B cell (primary cell): ENCODE data around the gene TP53BP1. TPM values are rescaled to one million over a fixed set of nuclear protein-coding genes. Genes with fewer than 3 reads are reported as not detected.

Experiments used
- ATAC-seq: fragments of 200-7000 bp; cut with Tn5 transposase; one replicate; pipeline ENCODE4 v1.10.0; 2021; ENCODE audit warnings: low read depth, mild to moderate bottlenecking, moderate number of reproducible peaks, moderate library complexity
- CTCF ChIA-PET: fragments of 350-600 bp; sonication (Branson Sonifier 250); formaldehyde crosslinking; loops from one replicate; lab custom pipeline; 2021; ENCODE audit warnings: antibody characterized with exemption, inconsistent platforms; lab: Charles Lee
- POLR2A ChIA-PET: fragments of 350-600 bp; sonication (Branson Sonifier 250); formaldehyde crosslinking; loops from one replicate; lab custom pipeline; 2021; ENCODE audit warnings: antibody characterized with exemption; lab: Charles Lee
- DNase-seq: peaks from one replicate; pipeline ENCODE4 v3.0.0; 2013
- H2AFZ ChIP-seq: 2 replicates; pipeline ENCODE4 v1.6.1; 2012; ENCODE audit warnings: mild to moderate bottlenecking, low read depth, low read length; ENCODE audit not compliant: insufficient read depth, poor library complexity, severe bottlenecking
- H3K27ac ChIP-seq, 2 donors: 1 replicate in 1 of 2; 2 replicates in 1 of 2; pipeline ENCODE4 v1.5.1; 2012 to 2013; ENCODE audit warnings: low read length in 2 of 2, mild to moderate bottlenecking in 2 of 2, moderate library complexity in 1 of 2
- H3K27me3 ChIP-seq, 4 experiments: fragments of 200-600 bp in 1 of 4; sonication (generic) in 1 of 4; replicated peaks in 1 of 4; 1 replicate in 2 of 4; 2 replicates in 2 of 4; pipeline versions ENCODE4 v1.6.1 to v1.7.0; 2013 to 2016; ENCODE audit warnings: low read length in 3 of 4, mild to moderate bottlenecking in 2 of 4, mixed read lengths in 1 of 4, moderate library complexity in 1 of 4; ENCODE audit not compliant: insufficient read depth in 4 of 4, control insufficient read depth in 3 of 4; ENCODE audit errors: control extremely low read depth in 1 of 4
- H3K36me3 ChIP-seq, 2 experiments: replicated peaks in 1 of 2; 1 replicate in 1 of 2; 2 replicates in 1 of 2; pipeline versions ENCODE4 v1.6.1 to v1.7.1; 2013; ENCODE audit warnings: low read length in 1 of 2; ENCODE audit not compliant: insufficient read depth in 2 of 2, control insufficient read depth in 1 of 2; ENCODE audit errors: control extremely low read depth in 1 of 2, extremely low read depth in 1 of 2
- H3K4me1 ChIP-seq, 2 donors: fragments of 200-600 bp in 1 of 2; sonication (generic) in 1 of 2; 1 replicate in 1 of 2; 2 replicates in 1 of 2; pipeline versions ENCODE4 v1.5.1 to v1.6.1; 2013 to 2017; ENCODE audit warnings: low read length in 2 of 2; ENCODE audit not compliant: control insufficient read depth in 2 of 2, insufficient read depth in 2 of 2
- H3K4me2 ChIP-seq: replicated peaks from 2 replicates; pipeline ENCODE3; 2012; ENCODE audit warnings: mild to moderate bottlenecking, low read depth, low read length; ENCODE audit not compliant: poor library complexity, severe bottlenecking
- H3K4me3 ChIP-seq, 5 experiments: fragments of 200-600 bp in 1 of 5; sonication (generic) in 1 of 5; 1 replicate in 3 of 5; 2 replicates in 2 of 5; pipeline versions ENCODE4 v1.5.1 to v1.7.0; 2011 to 2016; ENCODE audit warnings: low read length in 4 of 5, mild to moderate bottlenecking in 4 of 5, low read depth in 2 of 5, control low read depth in 1 of 5, moderate library complexity in 1 of 5; ENCODE audit not compliant: insufficient read depth in 1 of 5; ENCODE audit errors: control extremely low read depth in 1 of 5, extremely low read depth in 1 of 5
- H3K79me2 ChIP-seq: fragments of 200-600 bp; sonication (generic); one replicate; pipeline ENCODE4 v1.6.0; 2016; ENCODE audit warnings: low read length; ENCODE audit not compliant: control insufficient read depth, insufficient read depth
- H3K9ac ChIP-seq: fragments of 200-600 bp; sonication (generic); 2 replicates; pipeline ENCODE4 v1.6.1; 2017; ENCODE audit warnings: mild to moderate bottlenecking, low read length, moderate library complexity
- H3K9me3 ChIP-seq, 3 donors: one replicate each; pipeline versions ENCODE4 v1.6.1 to v1.7.1; 2013; ENCODE audit warnings: low read length in 2 of 3; ENCODE audit not compliant: control insufficient read depth in 2 of 3, insufficient read depth in 1 of 3; ENCODE audit errors: control extremely low read depth in 1 of 3
- H4K20me1 ChIP-seq: 2 replicates; pipeline ENCODE4 v1.6.0; 2012; ENCODE audit warnings: mild to moderate bottlenecking, low read length; ENCODE audit not compliant: insufficient read depth, control insufficient read depth, poor library complexity, severe bottlenecking
- H3K27ac Mint-ChIP-seq: one replicate; pipeline ENCODE4 v1.8.0; 2021; ENCODE audit warnings: mixed read lengths
- H3K27me3 Mint-ChIP-seq: one replicate; pipeline ENCODE4 v1.8.0; 2021; ENCODE audit warnings: mixed read lengths
- H3K4me1 Mint-ChIP-seq: one replicate; pipeline ENCODE4 v1.8.0; 2021; ENCODE audit warnings: mixed read lengths
- H3K4me3 Mint-ChIP-seq: one replicate; pipeline ENCODE4 v1.8.0; 2021; ENCODE audit warnings: mixed read lengths
- H3K9me3 Mint-ChIP-seq: one replicate; pipeline ENCODE4 v1.8.0; 2022; ENCODE audit warnings: mixed read lengths; ENCODE audit not compliant: insufficient read depth
- EZH2 ChIP-seq: IDR thresholded peaks from 2 replicates; pipeline ENCODE4 v1.6.1; 2012; ENCODE audit warnings: borderline replicate concordance, low read depth, mild to moderate bottlenecking, moderate library complexity, low read length; ENCODE audit not compliant: insufficient read depth, poor library complexity, severe bottlenecking
- WGBS: methylation state at CpG from one replicate; pipeline ENCODE4 v1.1.5; 2013; ENCODE audit warnings: missing lambda C conversion rate; ENCODE audit not compliant: insufficient coverage; 5-methylcytosine and 5-hydroxymethylcytosine counted together
- intact Hi-C: fragments of 100-400 bp; cut with micrococcal nuclease; formaldehyde crosslinking; loops from one replicate; pipeline ENCODE4 v1.10.0; 2022
- polyA plus RNA-seq: library from polyadenylated mRNA; depleted of rRNA; stranded (reverse); fragments of >200 nt; gene quantifications from 2 replicates; pipeline ENCODE4 v1.2.3, GENCODE V29; 2012
- total RNA-seq, 2 donors: library from RNA; stranded (reverse); fragments of 120-200 nt in 1 of 2; gene quantifications; 1 replicate in 1 of 2; 2 replicates in 1 of 2; pipeline versions ENCODE4 v1.2.3 to v1.2.4, GENCODE V29; 2013 to 2022
- TF ChIP-seq, protein P1 (sequence below): fragments of 200-600 bp; IDR thresholded peaks from one replicate; pipeline ENCODE4 v1.8.0; 2022; ENCODE audit warnings: antibody characterized with exemption, mild to moderate bottlenecking

TP53BP1 gene
- total and polyA plus RNA-seq, 2 donors (not counting 1 experiment from before 2014, with no cell fraction given), result 13.1 to 70.5 TPM

DNA sequence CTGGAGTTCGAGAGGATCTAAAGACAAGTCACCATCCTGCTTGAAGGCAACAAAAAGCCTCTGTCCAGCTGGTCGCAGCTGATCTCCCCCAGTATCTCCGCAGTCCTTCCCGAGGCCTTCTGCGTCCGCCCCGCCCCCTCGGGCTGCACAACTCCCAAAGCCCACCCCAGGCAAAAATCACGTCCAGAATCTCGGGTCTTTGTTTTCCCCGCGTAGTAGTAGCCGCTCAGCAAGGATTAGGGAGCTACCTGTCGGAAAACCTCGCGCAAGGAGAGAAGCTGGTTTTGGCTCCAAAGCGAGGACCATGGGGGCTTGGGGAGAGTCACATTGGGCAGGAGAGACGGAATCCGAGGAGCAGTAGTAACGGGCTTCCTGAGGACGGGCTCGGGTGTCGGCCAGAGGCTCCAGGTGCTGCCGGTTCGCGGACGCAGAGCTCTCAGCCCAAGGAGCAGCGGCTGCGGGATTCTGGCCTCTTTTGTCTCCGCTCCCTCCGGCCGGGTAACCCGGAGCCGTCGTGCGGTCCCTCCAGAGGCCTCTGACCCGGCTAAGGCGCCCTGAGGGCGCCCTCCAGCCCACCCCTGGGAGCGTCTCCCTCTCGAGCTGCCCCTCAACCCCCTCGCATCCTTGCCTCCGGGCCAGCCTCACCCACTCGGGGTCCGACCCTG, 122.5 kb downstream of the TP53BP1 start:
- H3K9ac ChIP-seq, result peak overlapping the region; percentile 84
- H3K4me3 ChIP-seq, result peak overlapping the region; percentile 59 to 94 (median 83)
- no peak for TF ChIP-seq EZH2
- DNase-seq (no peak), ATAC-seq (no peak)
- CTCF ChIA-PET, result interaction anchor here (1.1 to 2.4 kb wide), 5 partner anchors 8 to 145 kb away, joined by 3 to 11 read pairs (median 4); no protein-coding TSS in a partner anchor
- H3K36me3 ChIP-seq, result peaks cover 0 to 7% of the 10 kb centered on the region in 2 experiments
- Mint-ChIP-seq H3K4me1 (peaks cover 58% of the 10 kb centered on the region), H3K9me3 (no peaks in the 10 kb centered on the region), H3K27ac (peak overlapping the region; percentile 92), H3K4me3 (peak overlapping the region; percentile 94), H3K27me3 (no peaks in the 10 kb centered on the region)
- intact Hi-C loops, result loop anchor here (2.0 to 5.0 kb wide), 3 partner anchors 40 to 142 kb away; partner anchors contain the start of genes LCMT2 and TP53BP1
- H3K27me3 ChIP-seq, result no peaks in the 10 kb centered on the region
- H4K20me1 ChIP-seq, result no peaks in the 10 kb centered on the region
- H3K9me3 ChIP-seq, result peaks cover 0 to 3% (median 0%) of the 10 kb centered on the region in 3 donors
- POLR2A ChIA-PET, result no interaction called here
- H3K27ac ChIP-seq, result peak overlapping the region; percentile 43 to 79
- H3K79me2 ChIP-seq, result peaks cover 62% of the 10 kb centered on the region
- peak overlapping the region; percentile 89 for H3K4me2 ChIP-seq
- H3K4me1 ChIP-seq, result peaks cover 29 to 31% of the 10 kb centered on the region in 2 donors
- H2AFZ ChIP-seq, result peak overlapping the region; percentile 92
- WGBS, result 1% methylated on average over 43 of the region's 45 CpGs

DNA sequence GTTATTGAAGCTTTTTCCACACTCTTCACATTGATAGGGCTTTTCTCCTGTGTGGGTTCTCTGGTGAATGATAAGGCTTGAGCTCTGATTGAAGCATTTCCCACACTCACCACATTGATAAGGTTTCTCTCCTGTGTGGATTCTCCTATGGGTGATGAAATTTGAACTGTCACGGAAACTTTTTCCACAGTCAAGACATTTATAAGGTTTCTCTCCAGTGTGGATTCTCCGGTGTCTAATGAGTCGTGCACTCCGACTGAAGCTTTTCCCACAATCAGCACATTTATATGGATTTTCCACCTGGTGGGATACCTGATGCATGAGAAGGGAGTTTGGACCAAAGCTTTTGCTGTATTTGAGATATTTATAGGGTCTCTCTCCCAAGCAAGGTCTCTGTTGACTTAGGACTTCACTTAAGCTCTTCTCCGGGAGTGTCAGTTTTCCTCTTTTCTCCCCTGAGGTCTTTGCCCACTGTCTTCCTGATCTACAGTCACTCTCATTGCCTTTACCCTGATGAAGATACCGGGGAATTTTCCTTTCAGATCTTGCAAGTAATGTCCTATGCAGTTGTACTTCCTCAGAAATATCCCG, 131.5 kb downstream of the TP53BP1 start:
- Histone ChIP-seq H3K9me3 (peaks cover 15 to 42% (median 34%) of the 10 kb centered on the region in 3 donors), H3K27ac (no peak overlapping the region), H3K4me3 (peak overlapping the region in 1 of 5 experiments; percentile 8), H3K27me3 (no peaks in the 10 kb centered on the region), H3K79me2 (peaks cover 10% of the 10 kb centered on the region), H4K20me1 (no peaks in the 10 kb centered on the region), H3K9ac (no peak overlapping the region), H3K4me1 (no peaks in the 10 kb centered on the region), H2AFZ (no peak overlapping the region), H3K36me3 (peaks cover 14 to 47% of the 10 kb centered on the region in 2 experiments), H3K4me2 (no peak overlapping the region)
- ChIA-PET CTCF (interaction anchor here (0.9 to 1.5 kb wide), 3 partner anchors 9 to 16 kb away, joined by 3 read pairs; partner anchors contain the start of genes TUBGCP4 and ZSCAN29), POLR2A (no interaction called here)
- Mint-ChIP-seq H3K27me3 (no peaks in the 10 kb centered on the region), H3K9me3 (peaks cover 34% of the 10 kb centered on the region), H3K4me1 (peaks cover 14% of the 10 kb centered on the region), H3K27ac (no peak overlapping the region), H3K4me3 (no peak overlapping the region)
- ATAC-seq (no peak), DNase-seq (no peak)
- intact Hi-C loops, result no loop called here
- whole genome bisulfite sequencing, result 71% methylated on average over 1 of the region's 7 CpGs
- TF ChIP-seq, protein P1, sequence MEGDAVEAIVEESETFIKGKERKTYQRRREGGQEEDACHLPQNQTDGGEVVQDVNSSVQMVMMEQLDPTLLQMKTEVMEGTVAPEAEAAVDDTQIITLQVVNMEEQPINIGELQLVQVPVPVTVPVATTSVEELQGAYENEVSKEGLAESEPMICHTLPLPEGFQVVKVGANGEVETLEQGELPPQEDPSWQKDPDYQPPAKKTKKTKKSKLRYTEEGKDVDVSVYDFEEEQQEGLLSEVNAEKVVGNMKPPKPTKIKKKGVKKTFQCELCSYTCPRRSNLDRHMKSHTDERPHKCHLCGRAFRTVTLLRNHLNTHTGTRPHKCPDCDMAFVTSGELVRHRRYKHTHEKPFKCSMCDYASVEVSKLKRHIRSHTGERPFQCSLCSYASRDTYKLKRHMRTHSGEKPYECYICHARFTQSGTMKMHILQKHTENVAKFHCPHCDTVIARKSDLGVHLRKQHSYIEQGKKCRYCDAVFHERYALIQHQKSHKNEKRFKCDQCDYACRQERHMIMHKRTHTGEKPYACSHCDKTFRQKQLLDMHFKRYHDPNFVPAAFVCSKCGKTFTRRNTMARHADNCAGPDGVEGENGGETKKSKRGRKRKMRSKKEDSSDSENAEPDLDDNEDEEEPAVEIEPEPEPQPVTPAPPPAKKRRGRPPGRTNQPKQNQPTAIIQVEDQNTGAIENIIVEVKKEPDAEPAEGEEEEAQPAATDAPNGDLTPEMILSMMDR, result no peak
- TF ChIP-seq EZH2, result no peak
